Choroid plexus epithelial cell (primary cell): ENCODE data around the gene AP3B2.

Source experiments
- DNase-seq: peaks from one replicate; pipeline ENCODE4 v3.0.0-alpha.2; 2010; ENCODE audit warnings: low read depth
- H3K4me3 ChIP-seq: 2 replicates; pipeline ENCODE4 v1.5.1; 2011; ENCODE audit warnings: low read depth, mild to moderate bottlenecking, control low read depth, low read length, moderate library complexity
- CTCF ChIP-seq: conservative IDR thresholded peaks from 2 replicates; pipeline ENCODE4 v1.5.1; 2011; ENCODE audit warnings: low read depth, mild to moderate bottlenecking, control low read depth, inconsistent platforms, low read length, moderate library complexity

AP3B2 gene, protein sequence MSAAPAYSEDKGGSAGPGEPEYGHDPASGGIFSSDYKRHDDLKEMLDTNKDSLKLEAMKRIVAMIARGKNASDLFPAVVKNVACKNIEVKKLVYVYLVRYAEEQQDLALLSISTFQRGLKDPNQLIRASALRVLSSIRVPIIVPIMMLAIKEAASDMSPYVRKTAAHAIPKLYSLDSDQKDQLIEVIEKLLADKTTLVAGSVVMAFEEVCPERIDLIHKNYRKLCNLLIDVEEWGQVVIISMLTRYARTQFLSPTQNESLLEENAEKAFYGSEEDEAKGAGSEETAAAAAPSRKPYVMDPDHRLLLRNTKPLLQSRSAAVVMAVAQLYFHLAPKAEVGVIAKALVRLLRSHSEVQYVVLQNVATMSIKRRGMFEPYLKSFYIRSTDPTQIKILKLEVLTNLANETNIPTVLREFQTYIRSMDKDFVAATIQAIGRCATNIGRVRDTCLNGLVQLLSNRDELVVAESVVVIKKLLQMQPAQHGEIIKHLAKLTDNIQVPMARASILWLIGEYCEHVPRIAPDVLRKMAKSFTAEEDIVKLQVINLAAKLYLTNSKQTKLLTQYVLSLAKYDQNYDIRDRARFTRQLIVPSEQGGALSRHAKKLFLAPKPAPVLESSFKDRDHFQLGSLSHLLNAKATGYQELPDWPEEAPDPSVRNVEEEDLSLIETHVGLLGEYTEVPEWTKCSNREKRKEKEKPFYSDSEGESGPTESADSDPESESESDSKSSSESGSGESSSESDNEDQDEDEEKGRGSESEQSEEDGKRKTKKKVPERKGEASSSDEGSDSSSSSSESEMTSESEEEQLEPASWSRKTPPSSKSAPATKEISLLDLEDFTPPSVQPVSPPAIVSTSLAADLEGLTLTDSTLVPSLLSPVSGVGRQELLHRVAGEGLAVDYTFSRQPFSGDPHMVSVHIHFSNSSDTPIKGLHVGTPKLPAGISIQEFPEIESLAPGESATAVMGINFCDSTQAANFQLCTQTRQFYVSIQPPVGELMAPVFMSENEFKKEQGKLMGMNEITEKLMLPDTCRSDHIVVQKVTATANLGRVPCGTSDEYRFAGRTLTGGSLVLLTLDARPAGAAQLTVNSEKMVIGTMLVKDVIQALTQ

GRCh38 chr15:82709421-82710207, at the start of gene AP3B2:
Gene AP3B2 (minus strand): TSS chr15:82709875. CDS start chr15:82709706, 169 bp downstream.
- peak within 1 kb of the TSS; percentile 68 for H3K4me3 ChIP-seq
- peak; percentile 81 for DNase-seq
- TF ChIP-seq CTCF: no peak

DNA sequence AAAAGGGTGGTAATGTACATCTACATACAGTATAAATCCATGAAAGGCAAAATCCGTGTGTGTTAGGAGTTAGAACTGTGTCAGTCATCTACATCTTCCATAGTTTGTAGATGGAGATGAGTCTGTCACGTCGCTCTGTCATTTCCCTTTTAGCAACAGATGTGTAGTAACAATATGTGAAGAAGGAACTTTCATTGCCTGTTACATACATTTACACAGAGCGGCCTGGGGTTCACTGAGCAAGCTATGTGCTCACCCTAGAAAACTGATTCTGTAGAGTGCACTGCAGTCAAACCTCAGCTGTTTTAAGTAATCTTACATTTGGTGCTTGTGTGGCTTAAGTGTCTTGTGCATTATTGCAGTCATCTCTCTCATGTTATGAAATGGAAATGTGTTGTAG, 41.6 kb upstream of the AP3B2 start:
- DNase-seq: peak; percentile 4
- TF ChIP-seq CTCF: no peak
- peak overlapping the region; percentile 99 for H3K4me3 ChIP-seq

DNA sequence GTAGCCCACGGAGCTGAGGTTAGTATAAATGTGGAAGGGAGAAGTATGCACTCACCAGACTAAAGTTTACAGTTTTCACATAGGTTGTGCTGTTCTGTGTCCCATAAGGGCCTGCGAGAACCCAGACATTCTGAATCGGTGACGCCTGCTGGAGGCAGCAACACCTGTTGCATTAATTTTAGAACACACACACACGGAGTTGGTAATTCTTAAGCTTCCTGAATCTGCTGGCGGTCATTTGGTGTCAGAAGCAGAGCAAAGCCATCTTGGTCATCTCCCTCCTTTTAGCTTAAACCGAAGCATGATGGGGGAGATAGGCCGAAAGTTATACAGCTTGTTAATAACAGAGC, 41.1 kb upstream of the AP3B2 start:
- H3K4me3 ChIP-seq: peak overlapping the region; percentile 99
- no peak for TF ChIP-seq CTCF
- peak; percentile 32 for DNase-seq

DNA sequence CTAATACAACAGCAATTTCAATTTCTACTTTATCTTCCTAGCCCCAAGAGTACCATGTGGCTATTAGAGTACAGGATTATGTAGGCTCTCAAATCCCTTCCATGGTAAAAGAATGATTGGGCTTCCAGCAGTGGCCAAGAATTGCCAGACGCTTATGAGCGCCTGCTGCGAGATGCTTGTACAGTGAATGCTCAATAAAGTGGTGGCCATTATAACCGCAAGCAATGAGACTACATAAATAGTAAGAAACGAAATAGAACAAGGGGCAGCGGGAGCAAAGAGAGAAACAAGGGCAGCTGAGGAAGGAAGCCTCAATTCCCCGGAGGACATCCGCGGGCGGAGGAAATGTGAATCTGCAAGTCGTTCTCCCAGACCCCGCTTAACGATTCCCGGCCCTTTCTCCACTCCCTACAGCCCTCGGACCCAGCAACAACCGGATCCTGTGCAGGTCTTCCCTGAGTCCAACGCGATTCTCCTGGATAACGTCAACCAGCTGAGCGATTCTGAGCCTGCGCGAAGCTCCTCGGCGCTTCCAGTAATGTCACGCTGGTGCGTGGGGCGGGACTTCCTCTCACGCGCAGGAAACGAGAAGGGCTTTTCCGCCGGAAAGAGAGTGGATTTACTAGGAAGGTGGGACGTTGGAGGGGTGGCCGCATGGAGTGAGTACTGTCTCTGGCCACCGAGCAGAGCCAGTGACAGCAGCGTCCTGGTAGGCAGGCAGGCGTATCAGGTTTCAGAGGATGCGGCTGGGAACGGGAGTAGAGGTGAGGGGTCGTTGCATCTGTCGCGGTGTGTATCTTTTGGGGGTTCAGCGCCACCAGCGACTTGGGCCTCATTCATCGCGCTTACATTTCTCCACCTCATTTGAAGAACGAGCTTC, 40.5 kb upstream of the AP3B2 start:
- H3K4me3 ChIP-seq: peak overlapping the region; percentile 99
- TF ChIP-seq CTCF: no peak
- peak; percentile 97 for DNase-seq

- DNase-seq: no peak
- no peak for TF ChIP-seq CTCF
- no peak overlapping the region for H3K4me3 ChIP-seq
Observed at GRCh38 chr15:82748315-82748714, 38.6 kb upstream of the AP3B2 start.

GRCh38 chr15:82743810-82744209, 34.1 kb upstream of the AP3B2 start:
- no peak overlapping the region for H3K4me3 ChIP-seq
- no peak for TF ChIP-seq CTCF
- no peak for DNase-seq
